SK-N-SH (cell line): Measurements from ENCODE around the gene HDHD2. TPM values are rescaled to one million over a fixed set of nuclear protein-coding genes. Genes with fewer than 3 reads are reported as not detected.
A peak's percentile ranks its signal among the peaks of the same experiment; 100 is the strongest.

Experiments
- CTCF ChIA-PET: fragments of 300-600, 350-600 bp; formaldehyde crosslinking; extraction: SDS; loops from one replicate; lab custom pipeline; 2021; lab: Yijun Ruan, JAX
- POLR2A ChIA-PET: fragments of 350-600 bp; sonication (Branson Sonifier 250); formaldehyde crosslinking; extraction: SDS; loops from one replicate; lab custom pipeline; 2020; ENCODE audit warnings: antibody characterized with exemption, inconsistent platforms; lab: Yijun Ruan, JAX
- DNase-seq: peaks from one replicate; pipeline ENCODE4 v3.0.0; 2012
- H2AFZ ChIP-seq: fragments of 200-600 bp; sonication (generic); 2 replicates; pipeline ENCODE4 v1.8.1; 2016; ENCODE audit warnings: antibody characterized with exemption, mild to moderate bottlenecking, low read depth
- H3F3A ChIP-seq: fragments of 200-600 bp; sonication (generic); replicated peaks from 2 replicates; pipeline ENCODE3; 2016; ENCODE audit warnings: antibody characterized with exemption, mild to moderate bottlenecking; ENCODE audit not compliant: insufficient read depth
- H3K27ac ChIP-seq, 2 experiments: fragments of 200-500 bp in 1 of 2; fragments of 200-600 bp in 1 of 2; sonication (Bioruptor generic) in 1 of 2; sonication (generic), shearing (Covaris generic) in 1 of 2; 2 replicates each; pipeline versions ENCODE4 v1.5.1 to v1.6.1; 2014 to 2016; ENCODE audit warnings: low read depth in 2 of 2, inconsistent platforms in 1 of 2, low read length in 1 of 2, mild to moderate bottlenecking in 1 of 2, mixed read lengths in 1 of 2
- H3K27me3 ChIP-seq: fragments of 200-600 bp; sonication (generic), shearing (Covaris generic); 2 replicates; pipeline ENCODE4 v1.6.1; 2016; ENCODE audit warnings: mixed run types; ENCODE audit not compliant: insufficient read depth
- H3K36me3 ChIP-seq, 2 experiments: fragments of 200-500 bp in 1 of 2; fragments of 200-600 bp in 1 of 2; sonication (Bioruptor generic) in 1 of 2; sonication (generic) in 1 of 2; replicated peaks in 1 of 2; 2 replicates each; pipeline versions ENCODE3 to v1.5.1; 2014 to 2016; ENCODE audit warnings: low read length in 1 of 2, mild to moderate bottlenecking in 1 of 2; ENCODE audit not compliant: insufficient read depth in 2 of 2, control insufficient read depth in 1 of 2
- H3K4me1 ChIP-seq, 2 experiments: fragments of 200-500 bp in 1 of 2; fragments of 200-600 bp in 1 of 2; sonication (Bioruptor generic) in 1 of 2; sonication (generic), shearing (Covaris generic) in 1 of 2; 2 replicates each; pipeline versions ENCODE4 v1.5.1 to v1.6.1; 2014 to 2016; ENCODE audit warnings: low read depth in 1 of 2, low read length in 1 of 2, mixed run types in 1 of 2; ENCODE audit not compliant: insufficient read depth in 2 of 2, control insufficient read depth in 1 of 2
- H3K4me2 ChIP-seq: fragments of 200-600 bp; sonication (generic), shearing (Covaris generic); 2 replicates; pipeline ENCODE4 v1.6.1; 2017; ENCODE audit warnings: mixed run types
- H3K4me3 ChIP-seq, 2 experiments: fragments of 200-500 bp in 1 of 2; fragments of 200-600 bp in 1 of 2; sonication (Bioruptor generic) in 1 of 2; sonication (generic), shearing (Covaris generic) in 1 of 2; 2 replicates each; pipeline versions ENCODE4 v1.5.1 to v1.8.1; 2014 to 2016; ENCODE audit warnings: low read depth in 2 of 2, inconsistent platforms in 1 of 2, low read length in 1 of 2, mild to moderate bottlenecking in 1 of 2, mixed read lengths in 1 of 2, moderate library complexity in 1 of 2
- H3K79me2 ChIP-seq: fragments of 200-600 bp; sonication (generic); 2 replicates; pipeline ENCODE4 v1.8.1; 2017; ENCODE audit warnings: mild to moderate bottlenecking; ENCODE audit not compliant: insufficient read depth
- H3K9ac ChIP-seq: fragments of 200-600 bp; sonication (generic); 2 replicates; pipeline ENCODE4 v1.6.1; 2017; ENCODE audit warnings: mixed run types
- H3K9me2 ChIP-seq: fragments of 200-600 bp; sonication (generic); 2 replicates; pipeline ENCODE4 v1.6.1; 2017; ENCODE audit warnings: mixed run types
- H3K9me3 ChIP-seq: fragments of 200-600 bp; sonication (generic); 2 replicates; pipeline ENCODE4 v1.6.1; 2017; ENCODE audit warnings: mixed run types, mild to moderate bottlenecking, moderate library complexity
- H4K20me1 ChIP-seq: fragments of 200-600 bp; sonication (generic); 2 replicates; pipeline ENCODE4 v1.6.1; 2017; ENCODE audit warnings: mild to moderate bottlenecking, mixed run types; ENCODE audit not compliant: insufficient read depth
- CTCF ChIP-seq: fragments of 200-600 bp; sonication (generic); IDR thresholded peaks from 2 replicates; pipeline ENCODE4 v1.6.1; 2017; ENCODE audit warnings: antibody characterized with exemption, mild to moderate bottlenecking, moderate library complexity
- EZH2phosphoT487 ChIP-seq: fragments of 200-600 bp; sonication (generic); IDR thresholded peaks from 2 replicates; pipeline ENCODE4 v1.6.1; 2017; ENCODE audit warnings: low read depth, mixed run types, mild to moderate bottlenecking, antibody characterized with exemption, moderate library complexity, borderline replicate concordance
- FOXM1 ChIP-seq: IDR thresholded peaks from 2 replicates; pipeline ENCODE4 v1.4.0; 2012; ENCODE audit warnings: low read depth, mild to moderate bottlenecking
- GATA2 ChIP-seq: sonication (generic); formaldehyde crosslinking; IDR thresholded peaks from 2 replicates; pipeline ENCODE4 v1.5.0; 2020; ENCODE audit warnings: mild to moderate bottlenecking, missing genetic modification reagents
- POLR2AphosphoS5 ChIP-seq: IDR thresholded peaks from 2 replicates; pipeline ENCODE4 v1.6.1; 2012; ENCODE audit warnings: low read depth, low read length
- REST ChIP-seq: IDR thresholded peaks from 2 replicates; pipeline ENCODE4 v1.6.1; 2012; ENCODE audit warnings: mild to moderate bottlenecking, low read depth, low read length, moderate library complexity
- RFX5 ChIP-seq: IDR thresholded peaks from 2 replicates; pipeline ENCODE4 v1.6.1; 2012; ENCODE audit warnings: mild to moderate bottlenecking, improper control_type of control experiment, low read length
- RXRA ChIP-seq: IDR thresholded peaks from 2 replicates; pipeline ENCODE4 v1.4.0; 2012; ENCODE audit warnings: low read depth, mild to moderate bottlenecking, borderline replicate concordance
- TCF12 ChIP-seq: IDR thresholded peaks from 2 replicates; pipeline ENCODE4 v1.4.0; 2012
- USF1 ChIP-seq: IDR thresholded peaks from 2 replicates; pipeline ENCODE4 v1.4.0; 2012; ENCODE audit warnings: low read depth, borderline replicate concordance
- USF2 ChIP-seq: fragments of 150-350 bp; IDR thresholded peaks from 2 replicates; pipeline ENCODE4 v1.6.1; 2017; ENCODE audit warnings: antibody characterized with exemption, low read length, low read depth, borderline replicate concordance
- ZBTB33 ChIP-seq: IDR thresholded peaks from 2 replicates; pipeline ENCODE4 v1.4.0; 2012; ENCODE audit warnings: low read depth, borderline replicate concordance
- WGBS: methylation state at CpG from one replicate; pipeline ENCODE4 v1.1.6; 2017; ENCODE audit warnings: low lambda C conversion rate; 5-methylcytosine and 5-hydroxymethylcytosine counted together
- polyA plus RNA-seq, 3 experiments: library from polyadenylated mRNA; depleted of rRNA; stranded (reverse); fragments of >200 nt; gene quantifications; 2 replicates each; pipeline ENCODE4 v1.2.3, GENCODE V29; 2012

The HDHD2 gene
- polyA plus RNA-seq, 1 of the 3 experiments (the other 2 are of a cell fraction), result 10.6 TPM

- Histone ChIP-seq H3K4me1 (peaks cover 0 to 4% of the 10 kb centered on the region in 2 experiments; a peak in 2 of 4 replicates), H3K9ac (peak overlapping the region; percentile 99), H3F3A (no peaks in the 10 kb centered on the region), H2AFZ (peak overlapping the region; percentile 96), H3K36me3 (peaks cover 0 to 11% of the 10 kb centered on the region in 2 experiments), H3K4me2 (peak overlapping the region; percentile 91), H3K9me3 (no peaks in the 10 kb centered on the region), H3K9me2 (no peaks in the 10 kb centered on the region), H3K27me3 (no peaks in the 10 kb centered on the region), H3K4me3 (peak overlapping the region; percentile 76 to 100), H3K79me2 (peaks cover 58% of the 10 kb centered on the region), H4K20me1 (peaks cover 23% of the 10 kb centered on the region), H3K27ac (peak overlapping the region; percentile 82 to 85)
- no peak for DNase-seq
- WGBS, result 6% methylated on average over 24 of the region's 24 CpGs
- ChIA-PET CTCF (interaction anchor here (0.8 to 1.9 kb wide), 2 partner anchors 11 to 29 kb away, joined by 3 to 8 read pairs; no protein-coding TSS in a partner anchor), POLR2A (no interaction called here)
- no peak for TF ChIP-seq POLR2AphosphoS5
- TF ChIP-seq USF1, result no peak
- TF ChIP-seq CTCF, result no peak
- TF ChIP-seq REST, result no peak
- TF ChIP-seq RXRA, result no peak
- no peak for TF ChIP-seq GATA2 (CRISPR knock-in tag)
- TF ChIP-seq RFX5, result no peak
- TF ChIP-seq FOXM1, result no peak
Observed at GRCh38 chr18:47175283-47175897, 25.1 kb upstream of the HDHD2 start.

- H3F3A ChIP-seq, result peaks cover 4% of the 10 kb centered on the region
- no peak for DNase-seq
- H3K4me2 ChIP-seq, result peak overlapping the region; percentile 91
- peaks cover 23% of the 10 kb centered on the region for H4K20me1 ChIP-seq
- H3K27me3 ChIP-seq, result no peaks in the 10 kb centered on the region
- CTCF ChIA-PET, result interaction anchor here (0.8 to 1.9 kb wide), 2 partner anchors 10 to 30 kb away, joined by 3 to 8 read pairs; no protein-coding TSS in a partner anchor
- H3K79me2 ChIP-seq, result peaks cover 66% of the 10 kb centered on the region
- H3K9me2 ChIP-seq, result no peaks in the 10 kb centered on the region
- H2AFZ ChIP-seq, result no peak overlapping the region
- TF ChIP-seq EZH2phosphoT487 (no peak), RFX5 (no peak), GATA2 (CRISPR knock-in tag) (no peak), ZBTB33 (no peak), USF2 (no peak), TCF12 (no peak)
- TF ChIP-seq, all 33 proteins: peak for 0
- Histone ChIP-seq H3K27ac (no peak overlapping the region), H3K36me3 (peaks cover 0 to 18% of the 10 kb centered on the region in 2 experiments), H3K4me3 (peak overlapping the region; percentile 76 to 100), H3K4me1 (peaks cover 0 to 4% of the 10 kb centered on the region in 2 experiments; a peak in 2 of 4 replicates), H3K9me3 (no peaks in the 10 kb centered on the region), H3K9ac (peak overlapping the region; percentile 99; the same call in 1 of the 2 replicates)
- POLR2A ChIA-PET, result no interaction called here
- WGBS, result 78% methylated on average over 13 of the region's 13 CpGs
Observed at GRCh38 chr18:47174545-47175116, 24.3 kb upstream of the HDHD2 start.
